GM21360 (cell line): ENCODE measurements around the gene ACOXL.
A peak's percentile ranks its signal among the peaks of the same experiment; 100 is the strongest.
"Not testable (repeated sequence)": the region's sequence is repeated elsewhere in the genome, so short reads cannot be mapped to it uniquely, and the experiment has no call there.

Source experiments
- ATAC-seq: cut with Tn5 transposase; IDR thresholded peaks from one replicate; pipeline ENCODE4 v1.9.1; 2021; ENCODE audit warnings: mild to moderate bottlenecking, moderate library complexity; ENCODE audit not compliant: unreplicated experiment

The ACOXL gene

DNA sequence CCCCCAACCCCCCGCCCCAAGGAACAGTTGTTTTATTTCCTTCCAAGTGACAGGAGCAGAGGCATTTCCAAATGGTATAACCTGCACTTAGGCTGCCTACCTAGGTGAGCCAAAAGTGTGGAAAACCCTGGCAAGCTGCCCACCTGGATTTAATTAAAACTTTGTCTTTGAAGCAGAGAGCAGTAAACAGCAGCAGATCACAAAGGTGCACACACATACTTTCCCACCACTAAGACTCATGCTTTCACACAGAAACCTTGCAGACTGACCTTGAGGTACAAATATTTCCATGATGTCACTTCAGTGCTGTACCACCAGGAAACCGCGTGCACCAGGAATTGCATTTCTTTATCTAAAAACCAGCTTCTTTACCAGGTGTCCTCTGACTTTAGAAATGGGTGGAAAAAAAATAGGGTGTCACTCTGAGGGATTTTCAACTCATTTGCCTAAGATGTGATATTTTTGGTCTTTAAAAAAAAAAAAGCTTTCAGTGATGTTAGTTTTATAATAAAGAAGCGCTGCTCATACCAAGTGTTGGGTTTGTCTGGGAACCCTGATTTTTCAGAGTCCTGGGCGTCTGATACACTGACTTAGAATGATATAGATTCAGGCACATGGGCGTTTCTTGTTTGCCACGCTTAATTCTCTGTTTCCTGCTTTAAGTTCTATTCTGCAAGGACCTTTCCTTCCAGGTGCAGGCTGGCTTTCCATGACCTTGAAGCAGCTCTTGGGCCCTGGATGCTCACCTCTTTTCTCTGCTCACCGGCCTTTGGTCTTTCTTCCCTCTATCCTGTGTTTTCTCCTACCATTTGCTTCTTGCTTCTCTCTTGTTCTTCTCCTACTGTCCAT is 317.6 kb downstream of the ACOXL start:
- no peak for ATAC-seq

DNA sequence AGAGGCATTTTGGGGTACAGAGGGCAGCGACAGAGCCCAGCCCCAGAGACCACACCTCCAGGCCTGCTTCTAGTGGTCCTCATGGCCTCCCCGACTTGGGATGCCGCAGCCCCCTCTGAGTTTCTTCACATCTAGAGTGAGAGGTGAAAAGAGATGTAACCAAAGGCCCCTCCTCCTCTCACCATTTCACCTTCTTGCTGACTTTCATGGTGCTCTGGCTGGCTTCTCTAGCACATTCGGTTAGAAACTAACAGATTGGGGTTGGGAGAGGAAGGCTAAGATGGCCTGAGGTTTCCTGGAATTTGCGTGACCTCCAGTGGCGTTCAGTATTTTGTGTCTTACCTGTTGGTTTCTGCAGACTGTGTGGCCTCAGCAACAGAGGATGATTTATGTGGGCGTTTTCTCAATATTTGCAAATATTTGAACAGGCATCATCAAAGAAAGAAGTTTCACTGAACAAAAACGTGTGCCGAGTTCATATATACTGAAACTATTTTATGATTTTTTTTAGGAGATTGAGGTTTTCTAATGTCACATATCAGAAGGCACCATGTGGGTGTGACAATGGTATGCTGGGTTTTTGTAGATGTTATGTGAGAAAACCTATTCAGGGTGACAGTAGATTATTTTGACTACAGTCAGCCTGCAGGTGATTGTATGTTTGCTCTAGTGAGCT is 318.5 kb downstream of the ACOXL start:
- no peak for ATAC-seq

DNA sequence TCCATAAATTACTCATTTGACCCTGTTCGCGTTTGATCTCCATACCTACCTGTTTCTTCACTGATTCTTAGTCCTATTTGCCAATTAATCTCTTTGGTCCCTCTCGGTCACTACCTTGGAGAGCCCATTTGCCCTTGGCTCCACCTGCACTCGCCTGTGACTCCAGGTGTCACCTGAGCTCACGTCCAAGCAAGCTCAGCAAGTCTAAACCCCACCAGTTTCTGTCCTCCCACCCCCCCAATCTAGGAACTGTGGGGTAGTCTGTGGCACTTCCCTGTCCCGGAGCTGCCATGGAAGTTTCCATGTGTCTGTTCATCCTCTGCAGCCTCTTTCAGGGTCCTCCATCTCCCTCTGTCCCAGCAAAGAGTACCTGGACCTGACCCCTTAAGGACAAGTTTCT is 320.2 kb downstream of the ACOXL start:
- no peak for ATAC-seq

DNA sequence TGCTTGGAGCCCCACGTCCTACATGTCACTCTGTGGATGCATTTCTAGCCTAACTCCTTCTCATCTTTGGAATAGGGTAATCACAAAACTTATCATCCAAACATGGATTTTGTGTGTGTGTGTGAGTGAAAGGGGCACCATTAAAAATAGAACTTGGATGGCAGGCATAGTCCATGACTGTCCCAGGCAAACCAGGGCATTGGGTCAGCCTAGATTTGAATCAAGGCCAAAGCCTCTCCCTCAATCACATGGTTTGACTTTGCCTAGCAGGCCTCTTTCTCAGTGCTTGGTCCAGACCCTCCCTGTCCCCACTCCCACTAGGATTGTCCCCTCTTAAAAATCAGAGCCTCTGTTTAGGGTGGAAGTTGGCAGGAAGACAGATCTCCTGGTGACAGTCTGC is 320.9 kb downstream of the ACOXL start:
- no peak for ATAC-seq

DNA sequence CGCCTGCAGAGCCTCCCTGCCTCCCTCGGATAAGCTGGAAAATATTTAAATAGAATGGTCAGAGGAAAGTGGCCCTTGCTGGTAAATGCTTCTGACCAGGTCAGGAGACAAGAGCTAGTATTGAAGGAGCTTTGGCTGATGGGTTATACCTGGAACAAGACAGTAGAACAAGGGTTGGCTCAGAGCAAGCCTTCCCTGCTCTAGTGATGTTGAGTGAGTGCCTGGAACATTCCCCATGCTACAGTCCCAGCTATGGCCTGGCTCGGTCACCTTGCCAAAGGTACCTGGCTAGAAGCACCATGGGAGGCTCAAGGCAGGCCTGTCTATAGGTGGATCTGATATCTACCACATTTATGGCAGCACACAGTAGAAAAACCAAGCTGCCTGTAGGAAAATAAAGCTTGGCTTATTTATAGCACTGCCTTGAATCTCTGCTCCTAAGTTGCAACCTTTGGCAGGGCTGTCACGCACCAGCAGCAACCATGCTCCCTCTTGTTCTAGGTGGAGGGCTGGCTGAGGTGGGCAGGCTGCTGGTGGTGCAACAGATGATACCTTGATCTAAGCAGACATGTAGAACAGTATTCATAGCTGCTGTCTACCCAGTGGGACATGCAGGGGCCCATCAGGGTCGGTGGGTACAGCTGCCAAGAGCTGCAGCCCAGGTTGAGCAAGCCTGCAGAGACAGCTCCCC is 321.6 kb downstream of the ACOXL start:
- ATAC-seq: no peak

DNA sequence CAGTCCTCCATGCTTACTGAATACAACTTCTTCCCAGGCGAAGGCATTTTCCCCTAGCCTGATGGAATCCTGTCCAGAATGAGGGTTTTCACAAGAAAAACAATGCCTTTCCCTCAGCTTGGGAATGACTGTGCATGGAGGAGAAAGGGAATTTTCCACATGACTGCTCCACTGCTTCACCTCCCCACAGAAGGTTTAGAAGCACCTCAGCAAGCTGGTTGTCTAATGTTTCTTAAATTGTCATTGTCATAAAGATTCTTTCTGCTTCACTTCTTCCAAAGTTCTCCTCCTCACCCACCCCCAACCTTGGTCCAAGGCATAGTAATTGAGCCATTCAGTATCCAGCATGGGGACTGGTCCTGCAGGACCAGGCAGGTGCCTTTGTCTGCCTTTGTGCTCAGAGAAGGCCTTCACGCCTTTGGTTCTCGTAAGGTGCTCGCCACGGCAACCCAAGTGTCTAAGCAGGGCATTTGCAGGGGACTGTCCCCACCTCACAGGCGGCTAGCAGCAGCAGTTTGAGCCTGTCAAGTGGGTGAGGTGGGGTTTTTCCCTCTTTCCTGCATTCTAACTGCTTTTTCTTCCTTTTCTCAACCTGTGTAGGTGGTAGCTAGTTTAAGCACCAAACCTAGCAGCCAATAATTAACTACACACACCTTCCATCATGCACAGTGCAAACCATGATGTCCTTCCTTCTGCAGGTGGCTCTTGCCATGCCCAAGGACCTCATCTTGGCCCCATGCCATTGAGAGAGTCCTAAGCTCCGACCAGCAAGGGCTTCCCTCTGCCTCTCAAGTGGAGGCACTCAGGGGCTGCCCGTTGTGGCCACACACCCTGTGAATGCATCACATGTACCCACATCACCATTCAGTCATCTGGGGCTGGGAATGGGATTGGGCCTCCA is 322.7 kb downstream of the ACOXL start:
- ATAC-seq: peak; percentile 64

DNA sequence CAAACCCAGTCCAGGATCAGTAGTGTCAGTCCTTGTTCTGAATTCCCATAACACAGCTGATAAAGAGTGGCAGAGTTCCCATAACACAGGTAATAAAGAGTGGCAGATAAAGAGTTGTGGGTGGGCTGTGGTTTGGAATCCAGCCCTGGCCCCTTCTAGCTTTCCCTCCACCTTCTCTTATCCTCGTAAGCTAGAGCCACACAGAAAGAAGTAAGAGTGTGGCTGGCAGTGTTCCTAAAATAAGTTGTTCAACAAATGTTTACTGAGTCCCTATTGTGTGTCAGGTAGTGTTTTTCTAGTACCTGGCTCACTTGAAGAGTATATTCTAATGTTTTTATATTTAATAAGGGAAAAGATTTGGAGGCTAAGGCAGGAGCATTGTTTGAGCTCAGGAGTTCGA is 323.4 kb downstream of the ACOXL start:
- no peak for ATAC-seq

DNA sequence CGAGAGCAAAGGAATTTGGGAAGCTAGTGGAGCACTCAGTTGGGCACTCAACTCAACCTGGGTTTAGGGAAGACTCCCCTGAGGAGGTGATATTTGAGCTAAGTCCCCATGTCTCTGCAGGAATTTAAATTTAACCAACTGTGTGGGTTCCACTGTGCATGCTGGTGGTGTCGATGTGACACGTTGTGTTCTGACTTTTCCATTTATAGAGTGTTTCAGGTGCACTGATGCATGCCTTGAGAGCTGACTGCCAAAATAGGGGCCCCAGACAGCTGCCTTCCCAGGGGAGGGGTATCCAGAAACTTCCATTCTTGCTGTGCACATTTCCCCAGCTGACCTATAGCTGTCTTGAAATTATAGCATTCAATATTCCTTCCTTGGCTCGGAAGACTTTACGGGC is 324.7 kb downstream of the ACOXL start:
- no peak for ATAC-seq

DNA sequence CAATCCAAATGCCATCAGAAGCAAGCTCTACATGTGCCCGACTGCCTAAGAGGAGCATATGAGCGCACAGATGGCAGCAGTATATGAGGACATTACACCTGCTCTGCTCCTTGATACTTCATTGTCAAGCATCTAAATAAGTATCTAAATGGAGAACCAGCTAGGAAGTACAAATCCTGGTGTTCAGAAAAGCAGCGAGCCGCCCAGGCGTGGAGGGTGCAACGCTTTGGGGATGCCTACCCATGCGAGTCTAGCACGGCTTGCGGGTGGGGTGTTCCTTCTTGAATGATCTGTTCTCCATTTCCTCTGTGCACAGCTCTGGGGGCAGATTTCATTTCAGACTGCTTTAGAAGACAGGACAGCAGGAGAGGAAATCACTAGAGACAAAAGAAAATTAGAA is 325.3 kb downstream of the ACOXL start:
- ATAC-seq: no peak

DNA sequence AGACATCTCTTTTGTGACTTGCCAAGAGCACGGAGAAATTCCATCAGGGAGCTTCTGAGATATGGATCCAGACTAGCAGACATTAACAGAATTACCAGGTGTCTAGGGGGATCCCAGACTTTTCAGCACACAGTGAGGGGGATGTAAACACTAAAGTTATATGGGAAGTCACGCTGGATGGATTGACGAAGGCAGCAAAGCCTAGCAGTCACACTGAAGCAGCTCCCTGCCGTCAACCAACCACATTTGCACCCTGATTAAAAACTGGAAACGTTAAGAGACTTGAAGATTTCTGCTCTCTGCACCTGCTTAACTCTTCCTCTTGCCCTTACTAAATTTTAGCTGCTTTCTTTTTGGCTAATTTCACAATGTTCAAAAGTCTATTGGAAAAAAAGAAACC is 325.9 kb downstream of the ACOXL start:
- ATAC-seq: no peak

DNA sequence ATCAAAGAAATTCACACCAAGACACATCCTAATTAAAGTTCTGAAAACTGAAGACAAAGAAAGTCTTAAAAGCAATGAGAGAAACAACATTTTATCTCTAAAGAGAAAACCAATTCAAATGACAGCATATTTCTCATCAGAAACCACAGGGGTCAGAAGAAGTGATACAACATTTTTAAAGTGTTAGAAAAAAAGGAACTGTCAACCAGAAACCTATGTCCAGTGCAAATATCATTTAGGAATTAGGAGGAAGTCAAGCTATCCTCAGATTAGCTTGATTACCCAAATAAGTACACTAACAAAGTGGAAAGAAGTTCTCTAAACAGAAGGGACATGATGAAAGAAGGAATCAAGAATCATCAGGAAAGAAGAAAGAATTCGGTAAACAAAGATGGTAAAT is 328.8 kb downstream of the ACOXL start:
- no peak for ATAC-seq

DNA sequence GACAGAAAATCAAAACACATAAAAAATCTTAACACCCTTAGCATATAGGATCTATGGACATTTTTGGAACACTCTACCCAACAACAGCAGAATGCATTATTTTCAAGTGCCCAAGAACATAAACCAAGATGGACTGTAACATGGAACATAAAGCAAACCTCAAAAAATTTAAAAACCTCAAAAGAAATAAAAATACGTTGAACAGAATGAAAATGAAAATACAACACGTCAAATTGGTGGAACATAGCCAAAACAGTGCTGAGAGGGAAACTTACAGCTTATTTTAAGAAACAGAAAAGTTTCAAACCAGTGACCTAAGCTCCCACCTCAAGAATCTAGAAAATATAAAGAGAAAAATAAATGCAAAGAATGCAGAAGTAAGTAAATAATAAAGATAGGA is 330.0 kb downstream of the ACOXL start:
- no peak for ATAC-seq

DNA sequence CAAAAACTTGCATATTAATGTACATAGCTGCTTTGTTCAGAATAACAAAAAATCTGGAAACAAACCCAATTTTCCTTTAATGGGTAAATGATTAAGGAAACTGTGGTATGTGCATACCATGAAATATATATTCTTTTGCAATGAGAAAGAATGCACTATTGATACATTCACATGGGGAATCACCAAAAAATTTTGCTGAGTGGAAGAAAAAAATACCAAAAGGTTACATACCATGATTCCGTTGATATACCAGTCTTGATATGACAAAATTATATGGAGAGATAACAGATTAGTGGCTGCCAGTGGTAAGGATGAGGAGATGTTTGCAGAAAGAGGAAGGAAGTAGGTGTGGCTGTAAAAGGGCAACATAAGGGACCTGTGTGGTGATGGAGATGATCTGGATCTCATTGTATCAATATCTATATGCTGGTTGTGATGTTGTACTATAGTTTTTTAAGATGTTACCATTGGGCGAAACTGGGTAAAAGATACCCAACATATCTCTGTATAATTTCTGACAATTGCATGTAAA is 333.8 kb downstream of the ACOXL start:
- no peak for ATAC-seq

DNA sequence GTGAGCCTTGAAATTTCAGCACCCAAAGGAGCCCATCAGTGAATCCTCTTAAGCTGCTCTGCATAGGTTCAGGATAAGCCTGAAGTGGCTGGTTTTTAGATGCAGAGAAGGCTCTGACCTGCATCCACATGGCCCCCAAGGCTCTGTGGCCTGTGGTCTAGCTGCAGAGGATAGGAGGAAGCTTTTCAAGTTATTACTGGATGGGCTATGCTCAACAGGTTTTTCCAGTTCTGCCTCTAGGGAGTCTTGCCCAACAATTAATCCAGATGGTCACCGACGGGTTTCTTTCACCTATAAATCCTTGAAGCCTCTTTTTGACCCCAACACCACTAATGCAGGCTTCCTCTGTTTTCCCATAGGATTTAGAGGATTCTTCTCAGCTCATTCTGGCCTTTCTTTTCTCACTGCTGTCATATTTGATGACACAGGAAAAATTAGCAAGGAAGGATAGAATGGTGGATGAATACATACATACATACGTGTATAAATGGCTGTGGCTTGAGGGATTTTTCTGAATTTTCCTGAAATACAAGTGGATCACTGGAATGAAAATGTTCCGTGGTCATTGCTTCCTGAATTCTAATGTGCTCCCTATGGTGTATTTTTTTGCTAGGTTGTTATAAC is 336.2 kb downstream of the ACOXL start:
- no peak for ATAC-seq

DNA sequence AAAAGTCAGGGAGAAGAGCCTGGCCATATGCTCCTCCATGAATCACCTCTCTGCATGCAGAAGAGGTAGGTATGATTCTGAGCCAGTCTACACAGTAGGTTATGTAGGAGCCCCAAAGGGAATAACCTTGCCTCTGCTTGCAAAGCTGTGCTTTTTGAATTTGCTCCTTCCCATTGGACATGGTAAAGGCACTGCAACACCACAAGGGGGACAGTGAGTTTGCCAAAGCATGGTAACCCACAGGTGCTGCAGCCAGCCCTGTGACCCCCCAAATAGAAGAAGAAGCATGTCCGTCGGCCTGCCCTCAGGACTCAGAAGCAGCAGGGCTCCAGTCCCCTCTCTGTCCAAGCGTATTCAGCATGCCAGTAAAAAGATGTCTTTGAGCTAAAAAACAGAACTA is 337.3 kb downstream of the ACOXL start:
- no peak for ATAC-seq

DNA sequence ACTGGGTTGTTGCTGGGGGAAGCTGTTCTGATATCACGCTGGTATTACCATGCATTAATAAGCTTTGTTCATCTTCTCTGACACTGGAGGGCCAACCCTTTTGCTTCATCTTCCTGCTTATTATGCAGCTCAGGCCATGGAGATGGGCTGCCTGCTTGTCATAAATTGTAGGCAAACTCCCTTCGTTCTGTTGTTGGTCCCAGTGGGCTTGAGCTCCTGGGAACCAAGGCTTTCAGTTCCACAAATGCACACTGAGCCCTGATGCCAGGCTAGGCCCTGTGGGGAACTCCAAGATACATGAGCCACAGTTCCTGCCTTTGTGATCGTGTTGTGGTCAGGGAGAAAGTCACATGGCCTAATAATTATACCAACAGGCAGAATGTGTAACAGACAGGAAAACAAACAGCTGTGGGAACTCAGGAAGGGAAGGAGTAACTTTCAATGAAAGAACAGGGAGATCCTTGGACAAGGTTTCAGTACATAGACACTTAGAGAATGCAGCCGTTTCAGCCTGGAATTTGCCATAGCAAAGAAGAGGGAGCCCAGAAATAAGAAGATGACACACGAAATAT is 339.3 kb downstream of the ACOXL start:
- no peak for ATAC-seq

DNA sequence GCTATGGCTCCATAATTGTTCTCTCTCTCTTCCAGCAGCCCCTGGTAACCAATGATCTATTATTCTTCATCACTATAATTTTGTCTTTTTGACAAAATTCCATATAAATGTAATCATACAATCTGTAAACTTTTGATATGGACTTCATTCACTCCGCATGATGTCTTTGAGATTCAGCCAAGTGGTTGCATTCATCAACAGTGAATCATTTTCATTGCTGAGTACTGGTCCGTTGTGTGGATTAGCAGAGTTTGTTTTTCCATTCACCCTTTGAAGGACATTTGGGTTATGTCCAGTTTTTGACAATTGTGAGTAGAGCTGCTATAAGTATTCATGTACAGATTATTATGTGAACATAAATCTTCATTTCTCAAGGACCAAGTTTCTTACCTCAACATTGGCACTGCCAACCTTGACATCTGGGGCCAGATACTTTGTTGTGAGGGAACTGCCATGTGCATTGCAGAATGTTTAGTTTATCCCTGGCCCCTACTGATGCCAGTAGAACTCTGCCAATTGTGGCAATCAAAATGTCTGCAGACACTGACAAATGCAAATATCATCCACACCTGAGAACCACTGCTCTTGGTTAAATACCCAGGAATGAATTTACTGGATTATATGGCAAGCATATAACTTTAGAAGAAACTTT is 340.0 kb downstream of the ACOXL start:
- ATAC-seq: no peak

DNA sequence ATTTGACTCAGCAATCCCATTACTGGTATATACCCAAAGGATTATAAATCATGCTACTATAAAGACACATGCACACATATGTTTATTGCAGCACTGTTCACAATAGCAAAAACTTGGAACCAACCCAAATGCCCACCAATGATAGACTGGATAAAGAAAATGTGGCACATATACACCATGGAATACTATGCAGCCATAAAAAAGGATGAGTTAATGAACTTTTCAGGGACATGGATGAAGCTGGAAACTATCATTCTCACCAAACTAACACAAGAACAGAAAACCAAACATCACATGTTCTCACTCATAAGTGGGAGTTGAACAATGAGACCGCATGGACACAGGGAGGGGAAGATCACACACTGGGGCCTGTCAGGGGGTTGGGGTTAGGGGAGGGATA is 350.3 kb downstream of the ACOXL start:
- not testable (repeated sequence) for ATAC-seq

DNA sequence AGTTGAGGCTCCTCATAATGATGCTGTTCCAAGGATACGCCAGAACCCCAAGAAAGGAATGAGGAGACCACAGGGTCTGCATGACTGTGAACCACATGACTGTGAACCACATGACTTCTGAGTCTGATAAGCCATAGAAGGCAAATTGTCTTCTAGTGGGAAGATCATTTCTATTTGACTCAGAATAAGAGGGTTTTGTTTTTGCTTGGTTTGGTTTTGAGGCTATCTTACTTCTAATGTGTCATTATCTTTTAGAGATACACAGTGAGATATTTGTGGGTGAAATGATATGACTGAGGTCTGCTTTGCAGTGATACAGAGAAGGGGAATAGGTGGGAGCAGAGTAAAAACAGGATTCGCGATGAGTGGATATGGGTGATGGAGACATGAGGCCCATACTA is 359.4 kb downstream of the ACOXL start:
- ATAC-seq: no peak
